Body of pancreas (tissue), 4 donors: ENCODE measurements around the gene BMPR1B.

Source experiments
- POLR2A ChIP-seq, 3 donors: fragments of 450-650 bp; IDR thresholded peaks; one replicate each; pipeline ENCODE4 v1.6.1; 2016; ENCODE audit warnings: antibody characterized with exemption in 3 of 3, mild to moderate bottlenecking in 2 of 3
- TF ChIP-seq, protein P1 (sequence below), 7 experiments: fragments of 450-650 bp in 4 of 7; fragments of 200-600 bp in 3 of 7; sonication (generic) in 3 of 7; IDR thresholded peaks; one replicate each; pipeline ENCODE4 v1.5.1; 2016 to 2019; ENCODE audit warnings: antibody characterized with exemption in 7 of 7

DNA sequence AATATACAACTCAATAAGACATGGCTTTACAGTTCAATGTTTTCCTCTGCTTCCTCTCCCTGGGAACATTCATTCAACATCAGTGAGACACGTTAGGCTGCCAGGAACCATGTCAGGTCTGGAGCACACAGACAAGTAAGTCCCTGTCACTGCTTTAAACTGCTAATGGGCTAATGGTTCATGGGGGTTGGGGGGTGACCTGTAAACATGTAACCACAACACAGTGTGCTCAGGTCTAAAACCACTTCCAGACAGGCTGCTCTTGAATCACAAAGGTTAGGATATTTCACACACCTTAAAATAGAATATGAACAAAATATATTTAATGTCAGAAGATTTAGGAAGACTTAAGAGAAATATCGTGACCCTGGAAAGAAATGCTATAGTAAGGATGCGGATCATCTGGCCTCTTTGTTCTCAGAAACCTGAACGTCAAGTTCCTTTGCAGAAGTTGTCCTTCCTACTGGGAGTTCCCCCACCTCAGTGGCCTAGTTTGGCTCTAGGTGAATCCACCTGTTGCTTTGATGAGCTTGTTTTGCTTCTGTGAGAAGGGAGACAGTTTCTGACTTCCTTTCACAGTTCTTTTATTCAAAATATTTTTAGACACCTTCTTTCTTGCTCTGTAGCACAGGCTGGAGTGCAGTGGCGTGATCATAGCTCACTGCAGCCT is 431.1 kb downstream of the BMPR1B start:
- TF ChIP-seq, protein P1, sequence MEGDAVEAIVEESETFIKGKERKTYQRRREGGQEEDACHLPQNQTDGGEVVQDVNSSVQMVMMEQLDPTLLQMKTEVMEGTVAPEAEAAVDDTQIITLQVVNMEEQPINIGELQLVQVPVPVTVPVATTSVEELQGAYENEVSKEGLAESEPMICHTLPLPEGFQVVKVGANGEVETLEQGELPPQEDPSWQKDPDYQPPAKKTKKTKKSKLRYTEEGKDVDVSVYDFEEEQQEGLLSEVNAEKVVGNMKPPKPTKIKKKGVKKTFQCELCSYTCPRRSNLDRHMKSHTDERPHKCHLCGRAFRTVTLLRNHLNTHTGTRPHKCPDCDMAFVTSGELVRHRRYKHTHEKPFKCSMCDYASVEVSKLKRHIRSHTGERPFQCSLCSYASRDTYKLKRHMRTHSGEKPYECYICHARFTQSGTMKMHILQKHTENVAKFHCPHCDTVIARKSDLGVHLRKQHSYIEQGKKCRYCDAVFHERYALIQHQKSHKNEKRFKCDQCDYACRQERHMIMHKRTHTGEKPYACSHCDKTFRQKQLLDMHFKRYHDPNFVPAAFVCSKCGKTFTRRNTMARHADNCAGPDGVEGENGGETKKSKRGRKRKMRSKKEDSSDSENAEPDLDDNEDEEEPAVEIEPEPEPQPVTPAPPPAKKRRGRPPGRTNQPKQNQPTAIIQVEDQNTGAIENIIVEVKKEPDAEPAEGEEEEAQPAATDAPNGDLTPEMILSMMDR (IDR thresholded peaks at IDR 0.05): no peak
- TF ChIP-seq POLR2A (IDR thresholded peaks at IDR 0.05): no peak
